HEK293T (cell line): ENCODE measurements around the gene C21orf58.

Experiments used
- BHLHE40 ChIP-seq: fragments of 450-650 bp; IDR thresholded peaks from 2 replicates; pipeline ENCODE4 v1.6.1; 2016; ENCODE audit warnings: mild to moderate bottlenecking, moderate library complexity, borderline replicate concordance
- FOXA1 ChIP-seq: fragments of 450-650 bp; IDR thresholded peaks from 2 replicates; pipeline ENCODE4 v1.6.1; 2016; ENCODE audit warnings: mild to moderate bottlenecking
- FOXK2 ChIP-seq: fragments of 450-650 bp; IDR thresholded peaks from 2 replicates; pipeline ENCODE4 v1.6.1; 2016; ENCODE audit warnings: mild to moderate bottlenecking
- FOXM1 ChIP-seq: fragments of 450-650 bp; IDR thresholded peaks from 2 replicates; pipeline ENCODE4 v1.6.1; 2017; ENCODE audit warnings: mild to moderate bottlenecking, borderline replicate concordance
- HDGF ChIP-seq: fragments of 450-650 bp; IDR thresholded peaks from 2 replicates; pipeline ENCODE4 v1.6.1; 2017; ENCODE audit warnings: antibody characterized with exemption, borderline replicate concordance
- L3MBTL2 ChIP-seq: fragments of 450-650 bp; conservative IDR thresholded peaks from 2 replicates; pipeline ENCODE4 v1.6.1; 2016; ENCODE audit warnings: mild to moderate bottlenecking
- SP1 ChIP-seq: fragments of 450-650 bp; IDR thresholded peaks from 2 replicates; pipeline ENCODE4 v1.6.1; 2017
- SUZ12 ChIP-seq: fragments of 450-650 bp; IDR thresholded peaks from 2 replicates; pipeline ENCODE4 v1.6.1; 2016; ENCODE audit warnings: mild to moderate bottlenecking
- TARDBP ChIP-seq: fragments of 450-650 bp; IDR thresholded peaks from 2 replicates; pipeline ENCODE4 v1.6.1; 2016
- ZNF384 ChIP-seq: fragments of 450-650 bp; IDR thresholded peaks from 2 replicates; pipeline ENCODE4 v1.6.1; 2016
- TF ChIP-seq, protein P1 (sequence below): fragments of 450-650 bp; IDR thresholded peaks from 2 replicates; pipeline ENCODE4 v1.6.1; 2016

DNA sequence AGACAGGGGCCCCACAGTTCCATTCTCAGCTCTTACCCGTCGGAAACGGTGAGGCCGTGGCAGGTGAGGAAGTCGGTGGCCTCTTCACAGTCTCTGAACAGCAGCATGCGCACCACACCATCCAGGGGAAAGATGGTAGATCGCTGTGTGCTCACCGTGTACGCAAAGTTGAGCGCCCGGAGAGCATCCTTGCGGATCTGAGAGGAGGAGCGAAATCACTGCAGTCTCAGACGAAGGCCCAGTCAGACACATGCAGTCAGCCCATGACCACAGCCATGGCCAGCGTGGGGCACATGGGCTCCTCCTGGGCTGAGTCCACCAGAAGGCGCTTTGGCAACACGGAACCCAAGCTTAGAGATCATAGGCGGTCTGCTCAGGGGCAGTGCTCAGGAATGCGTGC lies 56.7 kb downstream of the C21orf58 start:
- TF ChIP-seq FOXA1 (no peak), L3MBTL2 (no peak), FOXM1 (no peak), SP1 (no peak), HDGF (no peak), SUZ12 (no peak), ZNF384 (no peak), BHLHE40 (no peak), FOXK2 (no peak), TARDBP (no peak)
- TF ChIP-seq, protein P1, sequence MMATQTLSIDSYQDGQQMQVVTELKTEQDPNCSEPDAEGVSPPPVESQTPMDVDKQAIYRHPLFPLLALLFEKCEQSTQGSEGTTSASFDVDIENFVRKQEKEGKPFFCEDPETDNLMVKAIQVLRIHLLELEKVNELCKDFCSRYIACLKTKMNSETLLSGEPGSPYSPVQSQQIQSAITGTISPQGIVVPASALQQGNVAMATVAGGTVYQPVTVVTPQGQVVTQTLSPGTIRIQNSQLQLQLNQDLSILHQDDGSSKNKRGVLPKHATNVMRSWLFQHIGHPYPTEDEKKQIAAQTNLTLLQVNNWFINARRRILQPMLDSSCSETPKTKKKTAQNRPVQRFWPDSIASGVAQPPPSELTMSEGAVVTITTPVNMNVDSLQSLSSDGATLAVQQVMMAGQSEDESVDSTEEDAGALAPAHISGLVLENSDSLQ = no peak
